ENCODE measurements around the gene PTGER2.
A peak's percentile ranks its signal among the peaks of the same experiment; 100 is the strongest.

The PTGER2 gene

DNA sequence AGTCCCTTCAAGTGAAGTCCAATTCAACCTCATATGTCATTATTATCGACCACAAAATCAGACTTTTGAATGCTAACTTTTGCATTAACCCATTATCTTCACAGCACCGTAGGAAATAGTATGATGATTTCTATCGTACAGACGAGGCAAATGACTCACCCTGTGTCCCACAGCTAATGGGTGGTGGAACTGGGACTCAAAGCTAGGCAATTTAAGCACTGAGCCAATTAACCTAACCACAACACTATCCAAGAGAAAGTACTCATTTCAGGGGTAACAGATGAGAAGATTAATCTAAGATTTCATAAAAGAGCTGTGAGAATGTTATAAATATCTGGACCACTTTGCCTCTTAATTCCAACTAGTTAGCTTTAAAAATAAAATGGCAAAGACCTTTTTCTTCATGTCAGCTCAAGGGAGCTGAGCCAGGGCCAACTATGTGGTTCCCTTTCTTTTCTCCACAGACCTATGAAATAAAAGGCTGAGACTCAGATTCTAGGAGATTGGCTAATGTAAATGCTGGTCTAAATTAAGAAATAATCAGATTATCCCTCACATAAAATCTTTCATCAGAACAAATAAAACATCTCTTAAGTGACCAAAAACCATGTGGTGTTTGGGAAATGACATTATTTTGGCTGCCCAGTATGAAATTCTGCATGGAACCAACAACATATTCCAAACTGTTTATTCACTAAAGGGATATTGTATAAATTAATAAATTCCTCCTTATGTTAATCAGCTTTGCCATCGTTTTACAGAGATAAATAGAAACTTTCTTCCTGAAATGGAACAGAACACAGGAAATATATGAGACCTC, 4.9 kb downstream of the PTGER2 start:
- no peak overlapping the region for H3K4me3 ChIP-seq (ENCODE audit: low read depth, low read length)
- in situ Hi-C loops (cut with HindIII; ENCODE audit: low sequenced_read_pairs) = no loop called here
- DNase-seq (ENCODE audit: low read depth, low spot score) = peak; percentile 43
- TF ChIP-seq, protein P1, sequence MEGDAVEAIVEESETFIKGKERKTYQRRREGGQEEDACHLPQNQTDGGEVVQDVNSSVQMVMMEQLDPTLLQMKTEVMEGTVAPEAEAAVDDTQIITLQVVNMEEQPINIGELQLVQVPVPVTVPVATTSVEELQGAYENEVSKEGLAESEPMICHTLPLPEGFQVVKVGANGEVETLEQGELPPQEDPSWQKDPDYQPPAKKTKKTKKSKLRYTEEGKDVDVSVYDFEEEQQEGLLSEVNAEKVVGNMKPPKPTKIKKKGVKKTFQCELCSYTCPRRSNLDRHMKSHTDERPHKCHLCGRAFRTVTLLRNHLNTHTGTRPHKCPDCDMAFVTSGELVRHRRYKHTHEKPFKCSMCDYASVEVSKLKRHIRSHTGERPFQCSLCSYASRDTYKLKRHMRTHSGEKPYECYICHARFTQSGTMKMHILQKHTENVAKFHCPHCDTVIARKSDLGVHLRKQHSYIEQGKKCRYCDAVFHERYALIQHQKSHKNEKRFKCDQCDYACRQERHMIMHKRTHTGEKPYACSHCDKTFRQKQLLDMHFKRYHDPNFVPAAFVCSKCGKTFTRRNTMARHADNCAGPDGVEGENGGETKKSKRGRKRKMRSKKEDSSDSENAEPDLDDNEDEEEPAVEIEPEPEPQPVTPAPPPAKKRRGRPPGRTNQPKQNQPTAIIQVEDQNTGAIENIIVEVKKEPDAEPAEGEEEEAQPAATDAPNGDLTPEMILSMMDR (IDR thresholded peaks at IDR 0.05; ENCODE audit: low read depth, low read length) = no peak

DNA sequence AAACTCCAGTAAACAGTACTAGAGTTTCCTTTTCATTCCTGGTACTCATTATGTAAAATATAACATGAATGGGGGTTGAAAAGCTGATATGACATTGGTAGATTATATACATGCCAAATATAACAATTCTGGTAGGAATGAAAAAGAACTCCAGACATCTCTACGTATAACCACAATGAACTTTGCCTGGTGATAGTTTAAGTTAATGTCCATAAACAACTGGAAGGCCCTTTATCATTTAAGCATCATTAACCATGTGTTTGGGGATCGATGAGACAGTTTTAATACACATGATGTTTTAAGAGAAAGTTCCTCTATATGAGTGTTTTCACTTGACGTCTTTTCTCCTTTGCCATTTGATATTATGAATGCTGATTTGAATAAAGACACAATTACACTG, 5.8 kb downstream of the PTGER2 start:
- TF ChIP-seq, protein P1 (IDR thresholded peaks at IDR 0.05; ENCODE audit: low read depth, low read length) = no peak
- in situ Hi-C loops (cut with HindIII; ENCODE audit: low sequenced_read_pairs) = no loop called here
- no peak for DNase-seq (ENCODE audit: low read depth, low spot score)
- H3K4me3 ChIP-seq (ENCODE audit: low read depth, low read length) = no peak overlapping the region

DNA sequence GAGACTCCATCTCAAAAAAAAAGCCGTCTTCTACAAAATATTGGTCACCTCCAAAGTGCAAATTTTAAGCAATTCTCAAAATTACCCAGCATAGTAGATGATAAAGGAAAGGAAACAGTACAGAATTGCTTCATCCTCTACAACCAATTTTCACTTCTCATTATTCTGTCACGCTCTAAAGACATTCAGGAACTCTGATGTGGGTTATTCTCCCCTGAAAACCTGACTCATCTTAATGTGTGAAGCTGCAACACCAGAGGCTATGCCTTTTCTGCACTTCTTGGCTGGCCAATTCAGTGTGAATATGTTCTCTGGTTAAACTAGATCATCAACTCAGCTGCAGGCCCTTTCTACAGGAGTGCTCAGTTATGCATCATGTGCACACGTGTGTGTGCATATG, 11.0 kb downstream of the PTGER2 start:
- peak; percentile 71 for DNase-seq (ENCODE audit: low read depth, low spot score)
- TF ChIP-seq, protein P1 (IDR thresholded peaks at IDR 0.05; ENCODE audit: low read depth, low read length) = no peak
- in situ Hi-C loops (cut with HindIII; ENCODE audit: low sequenced_read_pairs) = no loop called here
- no peak overlapping the region for H3K4me3 ChIP-seq (ENCODE audit: low read depth, low read length)

DNA sequence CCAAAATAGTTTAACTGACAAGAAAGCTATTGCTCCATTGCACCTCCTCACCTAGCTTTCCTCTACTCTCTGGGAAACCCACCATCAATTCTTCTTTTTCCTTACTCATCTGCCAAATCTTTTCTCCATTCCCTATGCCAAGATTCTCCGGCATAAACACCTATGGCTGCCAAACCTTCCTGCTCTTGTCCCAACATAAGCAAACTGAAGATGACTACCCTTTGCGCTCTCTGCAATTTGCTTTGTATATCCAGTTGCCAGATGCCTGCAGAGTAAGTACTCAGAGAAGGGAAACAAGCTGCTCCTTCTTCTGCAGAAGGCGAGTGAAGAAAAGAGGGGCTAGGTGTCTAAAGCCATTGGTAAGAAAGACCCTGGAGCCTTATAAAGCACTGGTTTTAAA, 11.5 kb downstream of the PTGER2 start:
- TF ChIP-seq, protein P1 (IDR thresholded peaks at IDR 0.05; ENCODE audit: low read depth, low read length) = no peak
- peak; percentile 41 for DNase-seq (ENCODE audit: low read depth, low spot score)
- in situ Hi-C loops (cut with HindIII; ENCODE audit: low sequenced_read_pairs) = no loop called here
- H3K4me3 ChIP-seq (ENCODE audit: low read depth, low read length) = no peak overlapping the region

DNA sequence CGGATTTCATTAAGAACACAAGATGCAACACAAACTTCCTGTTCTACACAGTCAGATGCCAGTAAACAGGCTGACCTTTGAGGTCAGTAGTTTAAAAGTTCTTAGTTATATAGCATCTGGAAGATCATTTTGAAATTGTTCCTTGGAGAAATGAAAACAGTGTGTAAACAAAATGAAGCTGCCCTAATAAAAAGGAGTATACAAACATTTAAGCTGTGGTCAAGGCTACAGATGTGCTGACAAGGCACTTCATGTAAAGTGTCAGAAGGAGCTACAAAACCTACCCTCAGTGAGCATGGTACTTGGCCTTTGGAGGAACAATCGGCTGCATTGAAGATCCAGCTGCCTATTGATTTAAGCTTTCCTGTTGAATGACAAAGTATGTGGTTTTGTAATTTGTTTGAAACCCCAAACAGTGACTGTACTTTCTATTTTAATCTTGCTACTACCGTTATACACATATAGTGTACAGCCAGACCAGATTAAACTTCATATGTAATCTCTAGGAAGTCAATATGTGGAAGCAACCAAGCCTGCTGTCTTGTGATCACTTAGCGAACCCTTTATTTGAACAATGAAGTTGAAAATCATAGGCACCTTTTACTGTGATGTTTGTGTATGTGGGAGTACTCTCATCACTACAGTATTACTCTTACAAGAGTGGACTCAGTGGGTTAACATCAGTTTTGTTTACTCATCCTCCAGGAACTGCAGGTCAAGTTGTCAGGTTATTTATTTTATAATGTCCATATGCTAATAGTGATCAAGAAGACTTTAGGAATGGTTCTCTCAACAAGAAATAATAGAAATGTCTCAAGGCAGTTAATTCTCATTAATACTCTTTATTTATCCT, 13.5 kb downstream of the PTGER2 start:
- peak; percentile 50 for DNase-seq (ENCODE audit: low read depth, low spot score)
- TF ChIP-seq, protein P1 (IDR thresholded peaks at IDR 0.05; ENCODE audit: low read depth, low read length) = no peak
- in situ Hi-C loops (cut with HindIII; ENCODE audit: low sequenced_read_pairs) = no loop called here
- H3K4me3 ChIP-seq (ENCODE audit: low read depth, low read length) = no peak overlapping the region

DNA sequence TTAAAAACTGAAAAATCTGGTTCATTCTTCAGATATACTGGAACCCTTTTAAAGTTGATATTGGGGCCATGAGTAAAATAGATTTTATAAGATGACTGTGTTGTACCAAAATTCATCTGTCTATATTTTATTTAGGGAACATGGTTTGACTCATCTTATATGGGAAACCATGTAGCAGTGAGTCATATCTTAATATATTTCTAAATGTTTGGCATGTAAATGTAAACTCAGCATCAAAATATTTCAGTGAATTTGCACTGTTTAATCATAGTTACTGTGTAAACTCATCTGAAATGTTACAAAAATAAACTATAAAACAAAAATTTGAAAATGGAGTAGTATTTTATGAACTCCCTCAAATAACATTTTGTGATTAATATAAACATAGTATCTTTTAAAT, 14.2 kb downstream of the PTGER2 start:
- TF ChIP-seq, protein P1 (IDR thresholded peaks at IDR 0.05; ENCODE audit: low read depth, low read length) = no peak
- no peak overlapping the region for H3K4me3 ChIP-seq (ENCODE audit: low read depth, low read length)

More for the DNA sequence above, 14.2 kb downstream of the PTGER2 start:
- in situ Hi-C loops (cut with HindIII; ENCODE audit: low sequenced_read_pairs) = no loop called here
- DNase-seq (ENCODE audit: low read depth, low spot score) = peak; percentile 65
